ENCODE measurements around the gene PEX19. TPM values are rescaled to one million over a fixed set of nuclear protein-coding genes. Genes with fewer than 3 reads are reported as not detected.

Gene PEX19
- polyA plus RNA-seq, 1 donor, result 49.1 TPM

Other genes starting within 250 kb of the PEX19 start
- 0.52 TPM for gene KCNJ10, start 215.0 kb downstream of the PEX19 start, polyA plus RNA-seq
- gene KCNJ9, start 203.6 kb downstream of the PEX19 start, polyA plus RNA-seq, result 0.36 TPM
- gene IGSF8, start 186.5 kb downstream of the PEX19 start, polyA plus RNA-seq, result 31.0 TPM
- gene ATP1A2, start 169.4 kb downstream of the PEX19 start, polyA plus RNA-seq, result 7.5 TPM
- gene ATP1A4, start 133.5 kb downstream of the PEX19 start, polyA plus RNA-seq, result 0.27 TPM
- gene CASQ1, start 94.6 kb downstream of the PEX19 start, polyA plus RNA-seq, result 1.9 TPM
- 74.8 TPM for gene PEA15, start 79.7 kb downstream of the PEX19 start, polyA plus RNA-seq
- 152 TPM for gene DCAF8, start 22.6 kb downstream of the PEX19 start, polyA plus RNA-seq
- 137 TPM for gene COPA, start 58.1 kb upstream of the PEX19 start, polyA plus RNA-seq
- gene NCSTN, start 58.2 kb upstream of the PEX19 start, polyA plus RNA-seq, result 132 TPM
- 0.19 TPM for gene NHLH1, start 81.9 kb upstream of the PEX19 start, polyA plus RNA-seq
- gene VANGL2, start 115.4 kb upstream of the PEX19 start, polyA plus RNA-seq, result 18.8 TPM
- 1.6 TPM for gene SLAMF6, start 238.1 kb upstream of the PEX19 start, polyA plus RNA-seq

Measured in large intestine (tissue), 1 donor.